SK-N-SH (cell line): ENCODE results near the gene TPPP. TPM values are rescaled to one million over a fixed set of nuclear protein-coding genes. Genes with fewer than 3 reads are reported as not detected.

ENCODE experiments used
- CTCF ChIA-PET: fragments of 300-600, 350-600 bp; formaldehyde crosslinking; extraction: SDS; loops from one replicate; lab custom pipeline; 2021; lab: Yijun Ruan, JAX
- POLR2A ChIA-PET: fragments of 350-600 bp; sonication (Branson Sonifier 250); formaldehyde crosslinking; extraction: SDS; loops from one replicate; lab custom pipeline; 2020; ENCODE audit warnings: antibody characterized with exemption, inconsistent platforms; lab: Yijun Ruan, JAX
- DNase-seq: peaks from one replicate; pipeline ENCODE4 v3.0.0; 2012
- H2AFZ ChIP-seq: fragments of 200-600 bp; sonication (generic); 2 replicates; pipeline ENCODE4 v1.8.1; 2016; ENCODE audit warnings: antibody characterized with exemption, mild to moderate bottlenecking, low read depth
- H3F3A ChIP-seq: fragments of 200-600 bp; sonication (generic); replicated peaks from 2 replicates; pipeline ENCODE3; 2016; ENCODE audit warnings: antibody characterized with exemption, mild to moderate bottlenecking; ENCODE audit not compliant: insufficient read depth
- H3K27ac ChIP-seq, 2 experiments: fragments of 200-500 bp in 1 of 2; fragments of 200-600 bp in 1 of 2; sonication (Bioruptor generic) in 1 of 2; sonication (generic), shearing (Covaris generic) in 1 of 2; 2 replicates each; pipeline versions ENCODE4 v1.5.1 to v1.6.1; 2014 to 2016; ENCODE audit warnings: low read depth in 2 of 2, inconsistent platforms in 1 of 2, low read length in 1 of 2, mild to moderate bottlenecking in 1 of 2, mixed read lengths in 1 of 2
- H3K27me3 ChIP-seq: fragments of 200-600 bp; sonication (generic), shearing (Covaris generic); 2 replicates; pipeline ENCODE4 v1.6.1; 2016; ENCODE audit warnings: mixed run types; ENCODE audit not compliant: insufficient read depth
- H3K36me3 ChIP-seq, 2 experiments: fragments of 200-500 bp in 1 of 2; fragments of 200-600 bp in 1 of 2; sonication (Bioruptor generic) in 1 of 2; sonication (generic) in 1 of 2; replicated peaks in 1 of 2; 2 replicates each; pipeline versions ENCODE3 to v1.5.1; 2014 to 2016; ENCODE audit warnings: low read length in 1 of 2, mild to moderate bottlenecking in 1 of 2; ENCODE audit not compliant: insufficient read depth in 2 of 2, control insufficient read depth in 1 of 2
- H3K4me1 ChIP-seq, 2 experiments: fragments of 200-500 bp in 1 of 2; fragments of 200-600 bp in 1 of 2; sonication (Bioruptor generic) in 1 of 2; sonication (generic), shearing (Covaris generic) in 1 of 2; 2 replicates each; pipeline versions ENCODE4 v1.5.1 to v1.6.1; 2014 to 2016; ENCODE audit warnings: low read depth in 1 of 2, low read length in 1 of 2, mixed run types in 1 of 2; ENCODE audit not compliant: insufficient read depth in 2 of 2, control insufficient read depth in 1 of 2
- H3K4me2 ChIP-seq: fragments of 200-600 bp; sonication (generic), shearing (Covaris generic); 2 replicates; pipeline ENCODE4 v1.6.1; 2017; ENCODE audit warnings: mixed run types
- H3K4me3 ChIP-seq, 2 experiments: fragments of 200-500 bp in 1 of 2; fragments of 200-600 bp in 1 of 2; sonication (Bioruptor generic) in 1 of 2; sonication (generic), shearing (Covaris generic) in 1 of 2; 2 replicates each; pipeline versions ENCODE4 v1.5.1 to v1.8.1; 2014 to 2016; ENCODE audit warnings: low read depth in 2 of 2, inconsistent platforms in 1 of 2, low read length in 1 of 2, mild to moderate bottlenecking in 1 of 2, mixed read lengths in 1 of 2, moderate library complexity in 1 of 2
- H3K79me2 ChIP-seq: fragments of 200-600 bp; sonication (generic); 2 replicates; pipeline ENCODE4 v1.8.1; 2017; ENCODE audit warnings: mild to moderate bottlenecking; ENCODE audit not compliant: insufficient read depth
- H3K9ac ChIP-seq: fragments of 200-600 bp; sonication (generic); 2 replicates; pipeline ENCODE4 v1.6.1; 2017; ENCODE audit warnings: mixed run types
- H3K9me2 ChIP-seq: fragments of 200-600 bp; sonication (generic); 2 replicates; pipeline ENCODE4 v1.6.1; 2017; ENCODE audit warnings: mixed run types
- H3K9me3 ChIP-seq: fragments of 200-600 bp; sonication (generic); 2 replicates; pipeline ENCODE4 v1.6.1; 2017; ENCODE audit warnings: mixed run types, mild to moderate bottlenecking, moderate library complexity
- H4K20me1 ChIP-seq: fragments of 200-600 bp; sonication (generic); 2 replicates; pipeline ENCODE4 v1.6.1; 2017; ENCODE audit warnings: mild to moderate bottlenecking, mixed run types; ENCODE audit not compliant: insufficient read depth
- ELF1 ChIP-seq: IDR thresholded peaks from 2 replicates; pipeline ENCODE4 v1.4.0; 2012
- FOSL2 ChIP-seq: IDR thresholded peaks from 2 replicates; pipeline ENCODE4 v1.4.0; 2012; ENCODE audit warnings: low read depth, mild to moderate bottlenecking, moderate library complexity, borderline replicate concordance
- FOXJ3 ChIP-seq: sonication (generic); formaldehyde crosslinking; IDR thresholded peaks from 2 replicates; pipeline ENCODE4 v1.5.1; 2020; ENCODE audit warnings: mild to moderate bottlenecking, missing genetic modification reagents
- NFIC ChIP-seq: IDR thresholded peaks from 2 replicates; pipeline ENCODE4 v1.4.0; 2012; ENCODE audit warnings: borderline replicate concordance
- RCOR1 ChIP-seq: fragments of 150-350 bp; IDR thresholded peaks from 2 replicates; pipeline ENCODE4 v1.6.1; 2017; ENCODE audit warnings: antibody characterized with exemption, low read length
- RXRA ChIP-seq: IDR thresholded peaks from 2 replicates; pipeline ENCODE4 v1.4.0; 2012; ENCODE audit warnings: low read depth, mild to moderate bottlenecking, borderline replicate concordance
- TAF1 ChIP-seq: IDR thresholded peaks from 2 replicates; pipeline ENCODE4 v1.6.1; 2012; ENCODE audit warnings: low read depth, mild to moderate bottlenecking, low read length, moderate library complexity, borderline replicate concordance
- WGBS: methylation state at CpG from one replicate; pipeline ENCODE4 v1.1.6; 2017; ENCODE audit warnings: low lambda C conversion rate; 5-methylcytosine and 5-hydroxymethylcytosine counted together
- polyA plus RNA-seq, 3 experiments: library from polyadenylated mRNA; depleted of rRNA; stranded (reverse); fragments of >200 nt; gene quantifications; 2 replicates each; pipeline ENCODE4 v1.2.3, GENCODE V29; 2012
- TF ChIP-seq, protein P1 (sequence below): IDR thresholded peaks from 2 replicates; pipeline ENCODE4; 2012
- TF ChIP-seq, protein P2 (sequence below): IDR thresholded peaks from 2 replicates; pipeline ENCODE4 v1.6.1; 2012; ENCODE audit warnings: mild to moderate bottlenecking, low read depth, low read length, moderate library complexity
- TF ChIP-seq, protein P3 (sequence below): fragments of 150-350 bp; IDR thresholded peaks from 2 replicates; pipeline ENCODE4 v1.6.1; 2017; ENCODE audit warnings: antibody characterized with exemption, low read length, low read depth, borderline replicate concordance
- TF ChIP-seq, protein P4 (sequence below): fragments of 150-350 bp; IDR thresholded peaks from 2 replicates; pipeline ENCODE4 v1.6.1; 2016; ENCODE audit warnings: mild to moderate bottlenecking, low read depth, low read length

TPPP gene
- polyA plus RNA-seq, 1 of the 3 experiments (the other 2 are of a cell fraction), result 0.05 TPM

DNA sequence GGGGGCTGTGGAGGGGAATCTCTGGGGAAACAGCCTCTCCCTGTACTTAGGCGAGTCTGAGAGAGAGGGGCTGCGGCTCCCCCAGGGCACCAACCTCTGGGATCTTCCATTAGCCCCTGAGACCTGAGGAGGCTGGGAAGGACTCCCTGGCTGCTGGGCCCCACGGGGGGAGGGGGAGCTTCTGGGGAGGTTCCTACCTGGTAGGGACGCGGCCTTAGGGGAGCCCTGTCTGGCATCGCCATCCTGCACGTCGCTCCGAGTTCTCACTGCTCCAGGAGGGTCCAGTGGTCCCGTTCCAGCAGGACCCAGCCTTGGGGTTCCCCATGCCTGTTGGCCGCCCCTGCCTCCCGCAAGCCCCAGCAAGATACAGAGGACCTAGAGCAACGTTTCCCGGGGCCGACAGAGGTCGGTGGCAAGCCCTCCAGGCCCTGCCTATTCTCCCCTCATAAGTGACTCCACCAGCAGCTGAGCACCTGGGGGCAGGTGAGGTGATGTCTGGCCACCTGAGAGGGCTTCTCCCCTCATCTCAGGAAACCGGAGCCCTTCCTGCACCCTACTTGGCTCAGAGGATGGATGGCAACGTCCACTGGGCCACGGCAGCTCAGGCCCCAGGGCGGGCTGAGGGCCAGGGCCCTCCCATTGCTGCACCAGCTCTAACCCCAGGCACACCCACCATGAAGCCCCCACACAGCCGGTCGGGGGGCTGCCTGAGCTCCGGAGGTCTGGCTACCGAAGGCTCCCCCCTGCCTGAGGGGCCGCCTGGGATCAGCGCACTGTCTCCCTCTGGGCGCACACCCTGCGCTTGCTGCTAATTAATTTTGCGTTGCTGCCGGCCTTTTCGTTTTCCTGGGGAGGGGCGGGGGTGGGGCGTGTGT, 22.5 kb downstream of the TPPP start (continued):
- TF ChIP-seq, protein P1, sequence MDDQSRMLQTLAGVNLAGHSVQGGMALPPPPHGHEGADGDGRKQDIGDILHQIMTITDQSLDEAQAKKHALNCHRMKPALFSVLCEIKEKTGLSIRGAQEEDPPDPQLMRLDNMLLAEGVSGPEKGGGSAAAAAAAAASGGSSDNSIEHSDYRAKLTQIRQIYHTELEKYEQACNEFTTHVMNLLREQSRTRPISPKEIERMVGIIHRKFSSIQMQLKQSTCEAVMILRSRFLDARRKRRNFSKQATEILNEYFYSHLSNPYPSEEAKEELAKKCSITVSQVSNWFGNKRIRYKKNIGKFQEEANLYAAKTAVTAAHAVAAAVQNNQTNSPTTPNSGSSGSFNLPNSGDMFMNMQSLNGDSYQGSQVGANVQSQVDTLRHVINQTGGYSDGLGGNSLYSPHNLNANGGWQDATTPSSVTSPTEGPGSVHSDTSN, result no peak
- TF ChIP-seq NFIC, result no peak
- TF ChIP-seq, protein P2, sequence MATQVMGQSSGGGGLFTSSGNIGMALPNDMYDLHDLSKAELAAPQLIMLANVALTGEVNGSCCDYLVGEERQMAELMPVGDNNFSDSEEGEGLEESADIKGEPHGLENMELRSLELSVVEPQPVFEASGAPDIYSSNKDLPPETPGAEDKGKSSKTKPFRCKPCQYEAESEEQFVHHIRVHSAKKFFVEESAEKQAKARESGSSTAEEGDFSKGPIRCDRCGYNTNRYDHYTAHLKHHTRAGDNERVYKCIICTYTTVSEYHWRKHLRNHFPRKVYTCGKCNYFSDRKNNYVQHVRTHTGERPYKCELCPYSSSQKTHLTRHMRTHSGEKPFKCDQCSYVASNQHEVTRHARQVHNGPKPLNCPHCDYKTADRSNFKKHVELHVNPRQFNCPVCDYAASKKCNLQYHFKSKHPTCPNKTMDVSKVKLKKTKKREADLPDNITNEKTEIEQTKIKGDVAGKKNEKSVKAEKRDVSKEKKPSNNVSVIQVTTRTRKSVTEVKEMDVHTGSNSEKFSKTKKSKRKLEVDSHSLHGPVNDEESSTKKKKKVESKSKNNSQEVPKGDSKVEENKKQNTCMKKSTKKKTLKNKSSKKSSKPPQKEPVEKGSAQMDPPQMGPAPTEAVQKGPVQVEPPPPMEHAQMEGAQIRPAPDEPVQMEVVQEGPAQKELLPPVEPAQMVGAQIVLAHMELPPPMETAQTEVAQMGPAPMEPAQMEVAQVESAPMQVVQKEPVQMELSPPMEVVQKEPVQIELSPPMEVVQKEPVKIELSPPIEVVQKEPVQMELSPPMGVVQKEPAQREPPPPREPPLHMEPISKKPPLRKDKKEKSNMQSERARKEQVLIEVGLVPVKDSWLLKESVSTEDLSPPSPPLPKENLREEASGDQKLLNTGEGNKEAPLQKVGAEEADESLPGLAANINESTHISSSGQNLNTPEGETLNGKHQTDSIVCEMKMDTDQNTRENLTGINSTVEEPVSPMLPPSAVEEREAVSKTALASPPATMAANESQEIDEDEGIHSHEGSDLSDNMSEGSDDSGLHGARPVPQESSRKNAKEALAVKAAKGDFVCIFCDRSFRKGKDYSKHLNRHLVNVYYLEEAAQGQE, result no peak

DNA sequence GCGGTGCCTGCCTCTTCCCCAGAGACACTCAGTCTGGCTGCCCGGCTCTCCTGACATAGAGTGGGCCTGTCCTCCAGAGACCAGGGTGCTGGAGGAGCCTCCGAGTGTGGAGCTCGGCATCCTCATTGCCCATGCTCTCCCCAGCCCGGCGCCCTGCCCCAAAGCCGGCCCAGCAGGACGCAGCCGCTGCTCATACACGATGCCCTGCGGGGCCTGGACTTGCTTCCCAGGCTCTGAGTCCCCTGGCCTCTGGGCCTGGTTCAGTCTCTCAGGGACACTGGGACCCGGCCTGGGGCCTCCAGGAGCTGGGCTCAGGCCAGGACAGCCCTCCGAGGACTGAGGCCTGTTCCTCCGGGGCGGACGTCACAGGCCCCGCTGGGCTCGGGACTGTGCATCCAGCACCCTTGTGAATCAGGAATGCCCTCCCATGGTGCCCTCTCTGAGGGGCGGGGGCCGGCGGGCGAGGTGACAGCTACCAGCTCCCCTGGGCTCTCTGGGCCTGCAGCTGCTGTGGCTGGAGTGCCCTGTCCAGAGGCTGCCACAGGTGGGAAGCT, 23.2 kb downstream of the TPPP start:
- no peak for DNase-seq
- Histone ChIP-seq H3K9me3 (no peaks in the 10 kb centered on the region), H3F3A (no peaks in the 10 kb centered on the region), H3K36me3 (peaks cover 0 to 2% of the 10 kb centered on the region in 2 experiments), H3K4me1 (peaks cover 12 to 23% of the 10 kb centered on the region in 2 experiments; a peak in 2 of 4 replicates), H4K20me1 (0 out of 2 replicates have a peak, but pooled peaks cover 3% of the 10 kb centered on the region), H3K9ac (no peak overlapping the region), H3K27ac (no peak overlapping the region), H3K27me3 (no peaks in the 10 kb centered on the region), H3K4me3 (no peak overlapping the region), H3K79me2 (no peaks in the 10 kb centered on the region), H3K4me2 (no peak overlapping the region), H2AFZ (no peak overlapping the region), H3K9me2 (no peaks in the 10 kb centered on the region)
- CTCF ChIA-PET, result interaction anchor here (0.6 to 7.2 kb wide), 9 partner anchors 17 to 1132 kb away, joined by 3 to 88 read pairs (median 4); no protein-coding TSS in a partner anchor
- 88% methylated on average over 4 of the region's 22 CpGs for WGBS
- POLR2A ChIA-PET, result interaction anchor here (0.6 kb wide), 1 partner anchor 47 kb away, joined by 4 read pairs; no protein-coding TSS in a partner anchor
- TF ChIP-seq, protein P3, sequence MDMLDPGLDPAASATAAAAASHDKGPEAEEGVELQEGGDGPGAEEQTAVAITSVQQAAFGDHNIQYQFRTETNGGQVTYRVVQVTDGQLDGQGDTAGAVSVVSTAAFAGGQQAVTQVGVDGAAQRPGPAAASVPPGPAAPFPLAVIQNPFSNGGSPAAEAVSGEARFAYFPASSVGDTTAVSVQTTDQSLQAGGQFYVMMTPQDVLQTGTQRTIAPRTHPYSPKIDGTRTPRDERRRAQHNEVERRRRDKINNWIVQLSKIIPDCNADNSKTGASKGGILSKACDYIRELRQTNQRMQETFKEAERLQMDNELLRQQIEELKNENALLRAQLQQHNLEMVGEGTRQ, result no peak
- no peak for TF ChIP-seq RCOR1
- TF ChIP-seq TAF1, result no peak
- TF ChIP-seq, protein P4, sequence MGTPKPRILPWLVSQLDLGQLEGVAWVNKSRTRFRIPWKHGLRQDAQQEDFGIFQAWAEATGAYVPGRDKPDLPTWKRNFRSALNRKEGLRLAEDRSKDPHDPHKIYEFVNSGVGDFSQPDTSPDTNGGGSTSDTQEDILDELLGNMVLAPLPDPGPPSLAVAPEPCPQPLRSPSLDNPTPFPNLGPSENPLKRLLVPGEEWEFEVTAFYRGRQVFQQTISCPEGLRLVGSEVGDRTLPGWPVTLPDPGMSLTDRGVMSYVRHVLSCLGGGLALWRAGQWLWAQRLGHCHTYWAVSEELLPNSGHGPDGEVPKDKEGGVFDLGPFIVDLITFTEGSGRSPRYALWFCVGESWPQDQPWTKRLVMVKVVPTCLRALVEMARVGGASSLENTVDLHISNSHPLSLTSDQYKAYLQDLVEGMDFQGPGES, result no peak
- no peak for TF ChIP-seq FOSL2
- no peak for TF ChIP-seq RXRA
- TF ChIP-seq ELF1, result no peak
- TF ChIP-seq, protein P1, result no peak
- TF ChIP-seq FOXJ3 (CRISPR knock-in tag), result no peak
